CD4-positive, alpha-beta T cell treated with Interleukin-6 for 4 hours (primary cell): Measurements from ENCODE around the gene MSH3.
"Not testable (repeated sequence)": the region's sequence is repeated elsewhere in the genome, so short reads cannot be mapped to it uniquely, and the experiment has no call there.

Experiments used
- DNase-seq: peaks from one replicate; pipeline ENCODE4 v3.0.0-alpha.2; 2020; ENCODE audit warnings: mixed read lengths

The MSH3 gene

GRCh38 chr5:80659106-80659505 is 4.7 kb downstream of the MSH3 start:
- DNase-seq, result no peak

GRCh38 chr5:80660661-80661060 is 6.2 kb downstream of the MSH3 start:
- DNase-seq, result not testable (repeated sequence)

GRCh38 chr5:80662108-80662507 is 7.7 kb downstream of the MSH3 start:
- no peak for DNase-seq

- no peak for DNase-seq
These were observed 10.6 kb downstream of the MSH3 start for GRCh38 chr5:80665057-80665456.

GRCh38 chr5:80667384-80667783 is 12.9 kb downstream of the MSH3 start:
- DNase-seq, result no peak

- DNase-seq, result no peak
These were observed 13.8 kb downstream of the MSH3 start for GRCh38 chr5:80668016-80668969.

- DNase-seq, result peak; percentile 74
These were observed 17.8 kb downstream of the MSH3 start for GRCh38 chr5:80672140-80672736.

- no peak for DNase-seq
These were observed 22.3 kb downstream of the MSH3 start for GRCh38 chr5:80676706-80677105.

- no peak for DNase-seq
These were observed 32.3 kb downstream of the MSH3 start for GRCh38 chr5:80686757-80687156.

GRCh38 chr5:80688648-80689420 is 34.4 kb downstream of the MSH3 start:
- no peak for DNase-seq

GRCh38 chr5:80689627-80690026 is 35.2 kb downstream of the MSH3 start:
- no peak for DNase-seq

- no peak for DNase-seq
These were observed 41.2 kb downstream of the MSH3 start for GRCh38 chr5:80695666-80696065.

- DNase-seq, result no peak
These were observed 42.0 kb downstream of the MSH3 start for GRCh38 chr5:80696450-80696849.

GRCh38 chr5:80697100-80697499 is 42.6 kb downstream of the MSH3 start:
- DNase-seq, result no peak

GRCh38 chr5:80698369-80698768 is 43.9 kb downstream of the MSH3 start:
- no peak for DNase-seq

- DNase-seq, result no peak
These were observed 47.1 kb downstream of the MSH3 start for GRCh38 chr5:80701597-80701996.

- no peak for DNase-seq
These were observed 48.8 kb downstream of the MSH3 start for GRCh38 chr5:80703291-80703690.

- no peak for DNase-seq
These were observed 49.3 kb downstream of the MSH3 start for GRCh38 chr5:80703747-80704146.

- no peak for DNase-seq
These were observed 49.8 kb downstream of the MSH3 start for GRCh38 chr5:80704221-80704620.

GRCh38 chr5:80705216-80705769 is 50.8 kb downstream of the MSH3 start:
- DNase-seq, result no peak

- DNase-seq, result no peak
These were observed 51.3 kb downstream of the MSH3 start for GRCh38 chr5:80705801-80706200.

- no peak for DNase-seq
These were observed 52.5 kb downstream of the MSH3 start for GRCh38 chr5:80706835-80707447.

- no peak for DNase-seq
These were observed 53.2 kb downstream of the MSH3 start for GRCh38 chr5:80707645-80708044.
